ENCODE measurements around the gene ZNF471. TPM values are rescaled to one million over a fixed set of nuclear protein-coding genes. Genes with fewer than 3 reads are reported as not detected.

Gene ZNF471
- total and polyA plus RNA-seq, 2 of the 13 experiments (the other 11 are each of a cell fraction or from before 2014, with no cell fraction given) = not detected

DNA sequence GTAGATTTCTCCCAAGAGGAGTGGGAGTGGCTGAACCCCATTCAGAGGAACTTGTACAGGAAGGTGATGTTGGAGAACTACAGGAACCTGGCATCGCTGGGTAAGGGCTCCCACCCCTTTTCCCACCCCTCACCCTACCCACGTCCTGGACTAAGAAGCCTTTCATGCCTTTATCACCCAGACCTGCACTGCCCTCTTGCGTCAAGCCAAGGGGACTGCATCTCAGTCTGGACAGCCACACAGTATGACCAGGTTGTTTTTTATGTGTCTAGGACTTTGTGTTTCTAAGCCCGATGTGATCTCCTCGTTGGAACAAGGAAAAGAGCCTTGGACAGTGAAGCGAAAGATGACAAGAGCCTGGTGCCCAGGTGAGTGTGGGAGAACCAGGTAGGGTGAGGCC is 39.9 kb downstream of the ZNF471 start (continued):
- no peak for TF ChIP-seq REPIN1 (CRISPR knock-in tag; IDR thresholded peaks at IDR 0.05; ENCODE audit: borderline replicate concordance, low read depth)
- TF ChIP-seq PPARG (CRISPR knock-in tag; conservative IDR thresholded peaks at IDR 0.05) = no peak
- TF ChIP-seq ZNF530 (CRISPR knock-in tag; IDR thresholded peaks at IDR 0.05; ENCODE audit: low read depth) = no peak

- Histone ChIP-seq H3K4me1 (ENCODE audit: insufficient read depth, low read length) (no peaks in the 10 kb centered on the region), H3K9ac (ENCODE audit: insufficient read depth, low read depth, low read length) (no peak overlapping the region), H3K79me2 (ENCODE audit: insufficient read depth, low read length) (no peaks in the 10 kb centered on the region), H3K27ac (ENCODE audit: extremely low read length, insufficient read depth, low read length) (no peak overlapping the region), H3K36me3 (replicated peaks in 1 of 2; ENCODE audit: control insufficient read depth in 1 of 2, insufficient read depth in 2 of 2, low read length in 2 of 2) (no peaks in the 10 kb centered on the region), H3K4me3 (replicated peaks in 1 of 3; ENCODE audit: insufficient read depth in 1 of 3, low read depth in 2 of 3, low read length in 3 of 3) (no peak overlapping the region), H2AFZ (ENCODE audit: low read length) (no peak overlapping the region), H3K9me3 (ENCODE audit: low read length) (peaks cover 92% of the 10 kb centered on the region), H3K27me3 (ENCODE audit: control insufficient read depth in 1 of 2, insufficient read depth in 2 of 2, low read length in 2 of 2) (no peaks in the 10 kb centered on the region), H3K4me2 (ENCODE audit: low read depth, low read length) (no peak overlapping the region), H4K20me1 (ENCODE audit: insufficient read depth, low read length) (no peaks in the 10 kb centered on the region)
- no TSS peak for BruUV-seq (replicated peaks)
- intact Hi-C loops (cut with micrococcal nuclease; ENCODE audit: unreplicated experiment) = no loop called here
- DNase-seq (ENCODE audit: low spot score) = no peak
- no peak for ATAC-seq
- in situ Hi-C loops (cut with HindIII; ENCODE audit: extremely low pct_ligation_motif_present, low pct_unique_long_range_greater_than_20kb) = no loop called here
- TF ChIP-seq ZNF496 (CRISPR knock-in tag; IDR thresholded peaks at IDR 0.05; ENCODE audit: insufficient replicate concordance) = no peak
- TF ChIP-seq HDAC2 (CRISPR knock-in tag; IDR thresholded peaks at IDR 0.05) = no peak
- no peak for TF ChIP-seq RNF219 (CRISPR knock-in tag; IDR thresholded peaks at IDR 0.05)
- no peak for TF ChIP-seq ZNF549 (CRISPR knock-in tag; IDR thresholded peaks at IDR 0.05)
- no peak for TF ChIP-seq HDAC6 (IDR thresholded peaks at IDR 0.05; ENCODE audit: low read depth, low read length)
- TF ChIP-seq, protein P1, sequence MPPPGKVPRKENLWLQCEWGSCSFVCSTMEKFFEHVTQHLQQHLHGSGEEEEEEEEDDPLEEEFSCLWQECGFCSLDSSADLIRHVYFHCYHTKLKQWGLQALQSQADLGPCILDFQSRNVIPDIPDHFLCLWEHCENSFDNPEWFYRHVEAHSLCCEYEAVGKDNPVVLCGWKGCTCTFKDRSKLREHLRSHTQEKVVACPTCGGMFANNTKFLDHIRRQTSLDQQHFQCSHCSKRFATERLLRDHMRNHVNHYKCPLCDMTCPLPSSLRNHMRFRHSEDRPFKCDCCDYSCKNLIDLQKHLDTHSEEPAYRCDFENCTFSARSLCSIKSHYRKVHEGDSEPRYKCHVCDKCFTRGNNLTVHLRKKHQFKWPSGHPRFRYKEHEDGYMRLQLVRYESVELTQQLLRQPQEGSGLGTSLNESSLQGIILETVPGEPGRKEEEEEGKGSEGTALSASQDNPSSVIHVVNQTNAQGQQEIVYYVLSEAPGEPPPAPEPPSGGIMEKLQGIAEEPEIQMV (CRISPR knock-in tag; IDR thresholded peaks at IDR 0.05; ENCODE audit: low read depth) = no peak
- TF ChIP-seq ZNF547 (CRISPR knock-in tag; IDR thresholded peaks at IDR 0.05) = no peak
- TF ChIP-seq, protein P2, sequence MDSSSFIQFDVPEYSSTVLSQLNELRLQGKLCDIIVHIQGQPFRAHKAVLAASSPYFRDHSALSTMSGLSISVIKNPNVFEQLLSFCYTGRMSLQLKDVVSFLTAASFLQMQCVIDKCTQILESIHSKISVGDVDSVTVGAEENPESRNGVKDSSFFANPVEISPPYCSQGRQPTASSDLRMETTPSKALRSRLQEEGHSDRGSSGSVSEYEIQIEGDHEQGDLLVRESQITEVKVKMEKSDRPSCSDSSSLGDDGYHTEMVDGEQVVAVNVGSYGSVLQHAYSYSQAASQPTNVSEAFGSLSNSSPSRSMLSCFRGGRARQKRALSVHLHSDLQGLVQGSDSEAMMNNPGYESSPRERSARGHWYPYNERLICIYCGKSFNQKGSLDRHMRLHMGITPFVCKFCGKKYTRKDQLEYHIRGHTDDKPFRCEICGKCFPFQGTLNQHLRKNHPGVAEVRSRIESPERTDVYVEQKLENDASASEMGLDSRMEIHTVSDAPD (CRISPR knock-in tag; IDR thresholded peaks at IDR 0.05) = no peak
- no peak for TF ChIP-seq MAF1 (CRISPR knock-in tag; IDR thresholded peaks at IDR 0.05; ENCODE audit: borderline replicate concordance)
- no peak for FAIRE-seq
- ChIA-PET CTCF (ENCODE audit: low intra/inter-chr PET ratio, low total read pairs) (no interaction called here), POLR2A (no interaction called here)
- WGBS (ENCODE audit: low lambda C conversion rate) = 25% methylated on average over 6 of the region's 6 CpGs
Measured at GRCh38 chr19:56554272-56554869, 46.7 kb downstream of the ZNF471 start.

All from HepG2 (cell line).